Chondrocyte (in vitro differentiated cells): ENCODE measurements around the gene TMEM141. TPM values are rescaled to one million over a fixed set of nuclear protein-coding genes. Genes with fewer than 3 reads are reported as not detected.
"Not testable (repeated sequence)": the region's sequence is repeated elsewhere in the genome, so short reads cannot be mapped to it uniquely, and the experiment has no call there.

Experiments used
- DNase-seq: peaks from one replicate; pipeline ENCODE4 v3.0.0; 2021; ENCODE audit warnings: mixed read lengths, low spot score
- H3K27ac Mint-ChIP-seq: one replicate; pipeline ENCODE4 v1.8.0; 2021; ENCODE audit warnings: mild to moderate bottlenecking, moderate library complexity, mixed read lengths; ENCODE audit not compliant: unreplicated experiment
- H3K27me3 Mint-ChIP-seq: 2 replicates; pipeline ENCODE4 v1.8.0; 2021; ENCODE audit warnings: low read depth, mixed read lengths
- H3K36me3 Mint-ChIP-seq: 2 replicates; pipeline ENCODE4 v1.8.0; 2021; ENCODE audit warnings: low read depth, mixed read lengths
- H3K4me1 Mint-ChIP-seq: 2 replicates; pipeline ENCODE4 v1.8.0; 2021; ENCODE audit warnings: low read depth, mild to moderate bottlenecking, mixed read lengths
- H3K4me3 Mint-ChIP-seq: one replicate; pipeline ENCODE4 v1.8.0; 2021; ENCODE audit warnings: mild to moderate bottlenecking, moderate library complexity, mixed read lengths; ENCODE audit not compliant: unreplicated experiment
- H3K9me3 Mint-ChIP-seq: 2 replicates; pipeline ENCODE4 v1.8.0; 2021; ENCODE audit warnings: low read depth, mixed read lengths
- total RNA-seq: library from RNA; stranded (reverse); gene quantifications from 3 replicates; pipeline ENCODE4 v1.2.1, GENCODE V29; 2021
- TF ChIP-seq, protein P1 (sequence below): fragments of 200-600 bp; sonication (generic); IDR thresholded peaks from 2 replicates; pipeline ENCODE4 v1.5.0; 2021; ENCODE audit warnings: antibody characterized with exemption, mild to moderate bottlenecking, moderate library complexity

Gene TMEM141
- total RNA-seq, 1 donor from 2014 or later, result 31.2 TPM

DNA sequence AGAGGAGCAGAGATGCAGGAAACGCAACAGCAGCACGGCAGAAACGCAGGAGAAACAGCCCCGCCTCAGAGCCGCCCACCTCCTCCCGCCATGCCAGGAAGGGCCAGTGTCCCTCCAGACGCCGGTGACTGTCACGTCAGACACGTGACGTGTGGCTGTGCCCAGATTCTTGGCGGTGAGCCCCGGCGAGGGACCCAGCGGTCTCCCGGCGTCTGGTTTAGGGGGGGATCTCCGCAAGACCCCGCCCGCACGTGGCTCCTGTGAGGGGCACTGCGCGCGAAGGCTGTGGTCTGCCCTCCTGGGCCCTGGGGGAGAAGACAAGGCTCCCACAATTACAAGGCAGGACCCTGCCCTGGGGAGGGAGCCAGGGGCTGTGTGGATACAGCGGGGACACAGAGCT is 30.7 kb upstream of the TMEM141 start:
- Mint-ChIP-seq H3K4me3 (no peak overlapping the region), H3K4me1 (peaks cover 3% of the 10 kb centered on the region), H3K27ac (no peak overlapping the region), H3K36me3 (no peaks in the 10 kb centered on the region), H3K9me3 (peaks cover 5% of the 10 kb centered on the region), H3K27me3 (no peaks in the 10 kb centered on the region)
- DNase-seq, result peak; percentile 91
- TF ChIP-seq, protein P1, sequence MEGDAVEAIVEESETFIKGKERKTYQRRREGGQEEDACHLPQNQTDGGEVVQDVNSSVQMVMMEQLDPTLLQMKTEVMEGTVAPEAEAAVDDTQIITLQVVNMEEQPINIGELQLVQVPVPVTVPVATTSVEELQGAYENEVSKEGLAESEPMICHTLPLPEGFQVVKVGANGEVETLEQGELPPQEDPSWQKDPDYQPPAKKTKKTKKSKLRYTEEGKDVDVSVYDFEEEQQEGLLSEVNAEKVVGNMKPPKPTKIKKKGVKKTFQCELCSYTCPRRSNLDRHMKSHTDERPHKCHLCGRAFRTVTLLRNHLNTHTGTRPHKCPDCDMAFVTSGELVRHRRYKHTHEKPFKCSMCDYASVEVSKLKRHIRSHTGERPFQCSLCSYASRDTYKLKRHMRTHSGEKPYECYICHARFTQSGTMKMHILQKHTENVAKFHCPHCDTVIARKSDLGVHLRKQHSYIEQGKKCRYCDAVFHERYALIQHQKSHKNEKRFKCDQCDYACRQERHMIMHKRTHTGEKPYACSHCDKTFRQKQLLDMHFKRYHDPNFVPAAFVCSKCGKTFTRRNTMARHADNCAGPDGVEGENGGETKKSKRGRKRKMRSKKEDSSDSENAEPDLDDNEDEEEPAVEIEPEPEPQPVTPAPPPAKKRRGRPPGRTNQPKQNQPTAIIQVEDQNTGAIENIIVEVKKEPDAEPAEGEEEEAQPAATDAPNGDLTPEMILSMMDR, result no peak

DNA sequence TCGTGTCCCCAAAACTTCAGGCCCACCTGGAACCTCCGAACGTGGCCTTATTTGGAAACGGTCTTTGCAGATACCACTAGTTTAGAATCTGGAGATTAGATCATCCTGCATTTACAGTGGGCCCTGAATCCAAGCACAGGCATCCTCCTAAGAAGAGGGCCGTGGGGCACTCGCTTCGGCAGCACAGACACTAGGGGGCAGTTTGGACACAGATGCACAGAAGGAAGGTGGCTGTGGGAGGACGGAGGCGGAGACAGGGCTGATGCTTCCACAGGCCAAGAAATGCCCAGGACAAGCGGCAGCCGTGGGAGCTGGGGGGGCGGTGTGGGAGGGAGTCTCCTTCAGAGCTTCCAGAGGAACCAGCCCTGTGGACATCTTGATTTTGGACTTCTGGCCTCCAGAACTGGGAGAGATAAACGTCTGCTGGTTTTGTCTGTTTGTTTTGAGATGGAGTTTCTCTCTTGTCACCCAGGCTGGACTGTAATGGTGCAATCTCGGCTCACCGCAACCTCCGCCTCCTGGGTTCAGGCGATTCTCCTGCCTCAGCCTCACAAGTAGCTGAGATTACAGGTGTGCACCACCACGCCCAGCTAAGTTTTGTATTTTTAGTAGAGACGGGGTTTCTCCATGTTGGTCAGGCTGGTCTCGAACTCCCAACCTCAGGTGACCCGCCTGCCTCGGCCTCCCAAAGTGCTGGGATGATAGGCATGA is 30.2 kb upstream of the TMEM141 start:
- H3K4me1 Mint-ChIP-seq, H3K27ac Mint-ChIP-seq, H3K27me3 Mint-ChIP-seq, H3K36me3 Mint-ChIP-seq, H3K9me3 Mint-ChIP-seq, H3K4me3 Mint-ChIP-seq: not testable (repeated sequence)
- TF ChIP-seq, protein P1, result peak; percentile 78
- peak; percentile 80 for DNase-seq

DNA sequence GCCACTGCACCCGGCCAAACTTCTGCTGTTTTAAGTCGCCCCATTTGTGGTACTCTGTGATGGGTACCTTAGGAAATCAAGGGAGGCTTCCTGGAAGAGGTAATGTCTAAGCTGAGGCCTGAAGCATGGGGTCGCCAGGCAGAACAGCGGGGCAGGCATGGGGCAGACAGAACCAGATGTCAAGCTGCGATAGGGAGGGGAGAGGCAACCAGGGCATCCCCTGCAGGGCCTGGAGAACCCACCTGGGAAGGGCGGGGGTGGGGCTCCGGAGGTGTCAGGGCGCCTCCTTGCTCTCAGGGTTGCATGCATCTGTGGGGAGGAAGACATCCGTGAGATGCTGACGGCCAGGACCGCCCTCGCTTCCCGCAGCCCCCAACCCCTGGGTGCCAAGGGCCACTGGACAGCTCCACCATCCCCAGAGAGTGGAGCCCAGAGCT is 29.6 kb upstream of the TMEM141 start:
- TF ChIP-seq, protein P1, result no peak
- no peak overlapping the region for H3K4me3 Mint-ChIP-seq
- no peaks in the 10 kb centered on the region for H3K9me3 Mint-ChIP-seq
- peaks cover 3% of the 10 kb centered on the region for H3K4me1 Mint-ChIP-seq
- H3K27ac Mint-ChIP-seq, result no peak overlapping the region
- H3K36me3 Mint-ChIP-seq, result no peaks in the 10 kb centered on the region
- H3K27me3 Mint-ChIP-seq, result no peaks in the 10 kb centered on the region
- DNase-seq, result peak; percentile 62

DNA sequence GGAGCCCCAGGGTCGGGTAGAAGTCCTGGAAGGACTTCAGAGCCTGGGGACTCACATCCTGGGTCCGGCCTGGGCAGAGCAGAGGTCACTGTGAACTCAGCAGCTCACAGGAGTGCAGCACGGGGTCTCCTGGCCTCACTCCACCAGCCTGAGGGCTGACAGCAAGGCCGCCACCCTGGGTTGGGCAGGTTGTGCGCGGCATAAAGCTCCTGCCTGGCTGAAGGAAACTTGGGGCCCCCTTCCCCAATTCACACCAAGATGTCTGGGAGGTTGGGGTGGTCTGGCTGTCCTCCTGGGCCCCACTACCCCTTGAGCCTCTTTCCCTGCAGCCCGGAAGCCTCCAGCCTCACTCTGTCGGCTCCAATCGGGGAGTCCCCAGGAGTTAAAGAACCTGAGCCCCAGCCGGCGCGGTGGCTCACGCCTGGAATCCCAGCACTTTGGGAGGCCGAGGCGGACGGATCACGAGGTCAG is 28.9 kb upstream of the TMEM141 start:
- no peak overlapping the region for H3K4me3 Mint-ChIP-seq
- TF ChIP-seq, protein P1, result no peak
- H3K9me3 Mint-ChIP-seq, result no peaks in the 10 kb centered on the region
- H3K4me1 Mint-ChIP-seq, result peaks cover 3% of the 10 kb centered on the region
- H3K27me3 Mint-ChIP-seq, result peaks cover 7% of the 10 kb centered on the region
- DNase-seq, result peak; percentile 77
- no peak overlapping the region for H3K27ac Mint-ChIP-seq
- no peaks in the 10 kb centered on the region for H3K36me3 Mint-ChIP-seq

DNA sequence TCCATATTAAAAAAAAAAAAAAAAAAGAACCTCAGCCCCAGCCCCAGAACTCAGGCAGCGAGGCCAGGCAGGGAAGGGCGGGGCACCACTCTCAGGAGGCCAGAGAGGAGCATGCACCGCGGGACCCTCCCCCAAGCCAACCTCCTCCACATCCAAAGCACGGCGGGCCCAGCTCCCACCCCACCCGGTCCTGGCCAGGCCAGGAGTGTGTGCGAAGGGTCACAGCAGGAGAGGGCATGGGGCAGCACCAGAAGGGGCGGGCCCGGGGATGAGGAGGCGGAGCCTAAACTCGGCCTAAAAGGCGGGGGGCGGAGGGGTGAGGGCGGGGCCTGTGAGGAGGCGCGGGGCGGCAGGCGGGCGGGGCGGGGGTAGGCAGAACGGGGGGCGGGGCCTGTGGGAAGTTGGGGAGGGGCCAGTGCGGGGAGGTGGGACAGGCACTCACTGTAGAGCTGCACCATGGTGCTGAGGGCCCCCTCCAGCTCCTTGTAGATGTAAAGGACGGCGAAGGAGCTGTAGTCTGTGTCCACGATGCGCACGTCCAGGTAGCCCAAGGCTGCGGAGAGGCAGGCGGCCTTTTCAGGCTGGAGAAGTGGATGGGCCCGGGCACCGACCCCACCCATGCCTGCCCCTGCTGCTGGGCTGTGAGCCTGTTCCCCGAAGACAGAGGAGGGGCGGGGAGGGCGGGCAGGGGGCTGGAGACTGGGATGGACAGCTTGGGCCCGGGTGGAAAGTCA is 28.1 kb upstream of the TMEM141 start:
- Mint-ChIP-seq H3K27me3 (peaks cover 12% of the 10 kb centered on the region), H3K4me1 (peaks cover 3% of the 10 kb centered on the region), H3K9me3 (no peaks in the 10 kb centered on the region), H3K27ac (no peak overlapping the region), H3K4me3 (no peak overlapping the region), H3K36me3 (no peaks in the 10 kb centered on the region)
- TF ChIP-seq, protein P1, result no peak
- peak; percentile 91 for DNase-seq
